Lower leg skin (tissue), 3 donors: ENCODE measurements around the gene ETHE1.

Source experiments
- POLR2A ChIP-seq, 2 donors: fragments of 450-650 bp; IDR thresholded peaks; one replicate each; pipeline ENCODE4 v1.6.1; 2016 to 2017; ENCODE audit warnings: antibody characterized with exemption in 2 of 2, mild to moderate bottlenecking in 1 of 2, moderate library complexity in 1 of 2
- TF ChIP-seq, protein P1 (sequence below), 3 donors: fragments of 450-650 bp; IDR thresholded peaks; one replicate each; pipeline ENCODE4 v1.5.1; 2016; ENCODE audit warnings: antibody characterized with exemption in 3 of 3, mild to moderate bottlenecking in 3 of 3, moderate library complexity in 2 of 3

DNA sequence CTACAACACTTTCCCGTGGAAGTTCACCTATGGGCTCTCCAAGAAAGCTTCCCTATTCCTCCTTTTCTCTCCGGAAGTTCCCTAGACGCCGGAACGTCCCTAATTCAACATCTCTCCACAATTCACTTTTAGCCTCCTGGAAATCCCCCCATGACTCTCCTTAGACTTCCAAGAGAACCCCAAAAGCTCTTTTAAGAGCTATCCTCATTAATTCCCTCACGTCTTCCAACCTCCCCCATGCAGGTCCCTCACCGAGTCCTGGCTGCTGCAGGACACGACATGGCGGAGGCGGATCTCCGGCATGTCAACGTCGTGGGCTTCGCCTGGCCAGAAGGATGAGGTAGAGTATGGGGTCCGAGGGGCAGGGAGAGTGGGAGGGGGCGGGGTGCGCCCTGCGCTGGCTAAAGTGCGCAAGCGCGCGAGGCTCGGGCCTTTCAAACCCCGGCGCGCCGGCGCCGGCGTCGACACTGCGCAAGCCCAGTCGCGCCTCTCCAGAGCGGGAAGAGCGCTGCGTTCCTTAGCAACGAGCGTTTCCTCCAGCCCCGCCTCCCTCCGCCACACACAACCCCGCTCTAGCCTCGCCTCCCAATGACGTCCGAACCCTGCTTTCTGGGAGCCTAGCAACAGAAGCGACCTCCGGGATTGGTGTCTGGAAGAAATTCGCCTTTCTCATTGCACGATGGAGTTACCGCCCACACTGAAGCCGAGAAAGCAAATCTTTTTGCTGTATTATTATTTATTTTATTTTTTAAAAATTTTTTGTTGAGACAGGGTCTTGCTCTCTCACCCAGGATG is 48.4 kb upstream of the ETHE1 start, which contains the start of the genes PINLYP and XRCC1:
- TF ChIP-seq, protein P1, sequence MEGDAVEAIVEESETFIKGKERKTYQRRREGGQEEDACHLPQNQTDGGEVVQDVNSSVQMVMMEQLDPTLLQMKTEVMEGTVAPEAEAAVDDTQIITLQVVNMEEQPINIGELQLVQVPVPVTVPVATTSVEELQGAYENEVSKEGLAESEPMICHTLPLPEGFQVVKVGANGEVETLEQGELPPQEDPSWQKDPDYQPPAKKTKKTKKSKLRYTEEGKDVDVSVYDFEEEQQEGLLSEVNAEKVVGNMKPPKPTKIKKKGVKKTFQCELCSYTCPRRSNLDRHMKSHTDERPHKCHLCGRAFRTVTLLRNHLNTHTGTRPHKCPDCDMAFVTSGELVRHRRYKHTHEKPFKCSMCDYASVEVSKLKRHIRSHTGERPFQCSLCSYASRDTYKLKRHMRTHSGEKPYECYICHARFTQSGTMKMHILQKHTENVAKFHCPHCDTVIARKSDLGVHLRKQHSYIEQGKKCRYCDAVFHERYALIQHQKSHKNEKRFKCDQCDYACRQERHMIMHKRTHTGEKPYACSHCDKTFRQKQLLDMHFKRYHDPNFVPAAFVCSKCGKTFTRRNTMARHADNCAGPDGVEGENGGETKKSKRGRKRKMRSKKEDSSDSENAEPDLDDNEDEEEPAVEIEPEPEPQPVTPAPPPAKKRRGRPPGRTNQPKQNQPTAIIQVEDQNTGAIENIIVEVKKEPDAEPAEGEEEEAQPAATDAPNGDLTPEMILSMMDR (IDR thresholded peaks at IDR 0.05): no peak
- no peak for TF ChIP-seq POLR2A (IDR thresholded peaks at IDR 0.05)
